Epithelial cell of esophagus (primary cell): Measurements from ENCODE around the gene LPIN1.

Experiments used
- DNase-seq: peaks from one replicate; pipeline ENCODE4 v3.0.0; 2010; ENCODE audit warnings: low read depth
- H3K4me3 ChIP-seq: 2 replicates; pipeline ENCODE4 v1.5.1; 2011; ENCODE audit warnings: mild to moderate bottlenecking, low read length, control low read depth
- CTCF ChIP-seq: IDR thresholded peaks from 2 replicates; pipeline ENCODE4 v1.5.1; 2011; ENCODE audit warnings: low read depth, mild to moderate bottlenecking, low read length, control low read depth, inconsistent platforms; ENCODE audit not compliant: insufficient read depth; ENCODE audit errors: missing control alignments

Gene LPIN1

GRCh38 chr2:11805024-11805423 lies 58.6 kb downstream of the LPIN1 start:
- DNase-seq, result no peak
- no peak for TF ChIP-seq CTCF
- no peak overlapping the region for H3K4me3 ChIP-seq

GRCh38 chr2:11805920-11806319 lies 59.5 kb downstream of the LPIN1 start:
- TF ChIP-seq CTCF, result no peak
- no peak for DNase-seq

GRCh38 chr2:11807156-11808015 lies 61.0 kb downstream of the LPIN1 start:
- no peak for TF ChIP-seq CTCF
- no peak for DNase-seq
- no peak overlapping the region for H3K4me3 ChIP-seq

More at GRCh38 chr2:11805920-11806319, 59.5 kb downstream of the LPIN1 start:
- H3K4me3 ChIP-seq, result no peak overlapping the region

GRCh38 chr2:11808016-11808400 lies 61.6 kb downstream of the LPIN1 start:
- DNase-seq, result no peak
- H3K4me3 ChIP-seq, result no peak overlapping the region
- TF ChIP-seq CTCF, result no peak

GRCh38 chr2:11809586-11810236 lies 63.3 kb downstream of the LPIN1 start:
- no peak for DNase-seq
- no peak overlapping the region for H3K4me3 ChIP-seq
- no peak for TF ChIP-seq CTCF

GRCh38 chr2:11810237-11810977 lies 64.0 kb downstream of the LPIN1 start:
- no peak overlapping the region for H3K4me3 ChIP-seq
- DNase-seq, result no peak
- no peak for TF ChIP-seq CTCF
